Adrenal gland (tissue), 12 donors: ENCODE results near the gene ZKSCAN1. TPM values are rescaled to one million over a fixed set of nuclear protein-coding genes. Genes with fewer than 3 reads are reported as not detected.
A peak's percentile ranks its signal among the peaks of the same experiment; 100 is the strongest.
"Not testable (repeated sequence)": the region's sequence is repeated elsewhere in the genome, so short reads cannot be mapped to it uniquely, and the experiment has no call there.

ENCODE experiments used
- DNase-seq, 7 donors: peaks; one replicate each; pipeline ENCODE4 v3.0.0-alpha.2; 2019 to 2020
- H3K27ac ChIP-seq, 5 donors: fragments of 200-600 bp; sonication (generic) in 4 of 5; 1 replicate in 3 of 5; 2 replicates in 2 of 5; pipeline versions ENCODE4 v1.5.1 to v1.8.0; 2016 to 2020; ENCODE audit warnings: mild to moderate bottlenecking in 1 of 5
- H3K27me3 ChIP-seq: fragments of 200-600 bp; 2 replicates; pipeline ENCODE4 v1.8.0; 2021
- H3K36me3 ChIP-seq, 2 donors: fragments of 200-600 bp; replicated peaks in 1 of 2; 1 replicate in 1 of 2; 2 replicates in 1 of 2; pipeline versions ENCODE4 v1.5.1 to v1.8.0; 2018 to 2022
- H3K4me1 ChIP-seq, 2 donors: fragments of 200-600 bp; replicated peaks in 1 of 2; 1 replicate in 1 of 2; 2 replicates in 1 of 2; pipeline versions ENCODE4 v1.5.1 to v1.8.0; 2018 to 2021
- H3K4me3 ChIP-seq, 4 donors: fragments of 200-600 bp; sonication (generic) in 3 of 4; one replicate each; pipeline ENCODE4 v1.5.1; 2016 to 2018
- H3K9me3 ChIP-seq, 3 donors: fragments of 200-600 bp; sonication (generic) in 1 of 3; replicated peaks in 1 of 3; 1 replicate in 2 of 3; 2 replicates in 1 of 3; pipeline versions ENCODE4 v1.5.1 to v1.8.0; 2016 to 2021
- CTCF ChIP-seq, 6 experiments: fragments of 450-650 bp in 4 of 6; fragments of 200-600 bp in 2 of 6; sonication (generic) in 1 of 6; IDR thresholded peaks; 1 replicate in 5 of 6; 2 replicates in 1 of 6; pipeline versions ENCODE4 v1.5.1 to v1.8.0; 2016 to 2021; ENCODE audit warnings: antibody characterized with exemption in 6 of 6, mild to moderate bottlenecking in 2 of 6, moderate library complexity in 1 of 6
- POLR2A ChIP-seq, 2 donors: fragments of 450-650 bp; IDR thresholded peaks; one replicate each; pipeline ENCODE4 v1.6.1; 2017; ENCODE audit warnings: antibody characterized with exemption in 2 of 2, mild to moderate bottlenecking in 2 of 2, moderate library complexity in 1 of 2
- WGBS, 4 donors: extraction: QIAGEN DNeasy Blood & Tissue Kit in 2 of 4; methylation state at CpG; one replicate each; pipeline versions ENCODE4 v1.1.5 to v1.1.7; 2013 to 2017; 5-methylcytosine and 5-hydroxymethylcytosine counted together
- intact Hi-C, 2 donors: fragments of 100-400 bp; cut with DNase I; formaldehyde crosslinking; loops; one replicate each; pipeline versions ENCODE4 v1.14.1 to v1.15.0; 2022 to 2023
- polyA plus RNA-seq, 3 donors: library from polyadenylated mRNA; stranded (reverse); fragments of 200-250 nt in 2 of 3; fragments of 350-450 nt in 1 of 3; fragmentation: Illumina TruSeq in 1 of 3; extraction: RNeasy Lipid Tissue Mini Kit (QIAGEN cat#74804) in 1 of 3; gene quantifications; one replicate each; pipeline ENCODE4 v1.2.3, GENCODE V29; 2013 to 2014
- total RNA-seq, 9 donors: library from RNA; depleted of rRNA in 4 of 9; stranded (reverse); fragments of >200 nt in 4 of 9; fragments of 120-200 nt in 1 of 9; fragmentation: NEBNext Ultra II Directional in 1 of 9; extraction: Animal tissue kit (Norgen Biotek cat#: 25700) in 1 of 9; gene quantifications; one replicate each; pipeline versions ENCODE4 v1.1.0 to v1.2.4, GENCODE V29; 2013 to 2023
- donor health status: healthy with polysubstance abuse.
- donor health status: Bipolar disorder and iron deficiency.
- donor health status: DM: yes; HTN: yes; CAD: no.
- donor health status: DM: no; HTN: no; CAD: no.
- donor health status: DM: no; HTN: no; CAD: no.
- donor health status: DM: yes; HTN: yes; CAD: no.

The ZKSCAN1 gene
- total and polyA plus RNA-seq, 12 donors, result 20.3 to 134 (median 48.9) TPM

DNA sequence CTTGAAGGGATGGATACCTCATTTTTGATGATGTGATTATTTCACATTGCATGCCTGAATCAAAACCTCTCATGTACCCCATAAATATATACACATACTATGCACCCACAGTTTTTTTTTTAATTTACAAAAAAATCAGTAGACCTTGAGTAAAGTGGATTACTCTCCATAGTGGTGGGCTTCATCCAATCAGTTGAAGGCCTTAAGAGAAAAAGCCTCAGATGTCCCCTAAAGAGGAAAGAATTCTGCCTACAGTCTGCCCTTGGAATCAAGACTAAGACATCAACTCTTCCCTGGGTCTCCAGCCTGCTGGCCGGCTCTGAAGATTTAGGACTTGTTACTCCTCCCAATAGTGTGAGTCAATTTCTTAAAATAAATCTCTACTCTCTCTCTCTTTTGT is 40.7 kb upstream of the ZKSCAN1 start:
- no peaks in the 10 kb centered on the region for H3K9me3 ChIP-seq
- no peak overlapping the region for H3K4me3 ChIP-seq
- no peaks in the 10 kb centered on the region for H3K4me1 ChIP-seq
- DNase-seq, result no peak
- no peaks in the 10 kb centered on the region for H3K27me3 ChIP-seq
- no peaks in the 10 kb centered on the region for H3K36me3 ChIP-seq
- TF ChIP-seq POLR2A (IDR thresholded peaks at IDR 0.05) (no peak), CTCF (IDR thresholded peaks at IDR 0.05) (no peak)
- intact Hi-C loops, result no loop called here
- no peak overlapping the region for H3K27ac ChIP-seq
- WGBS, 4 donors, result 31 to 50% (median 44%) methylated on average over 1 of the region's 1 CpG

- Histone ChIP-seq H3K4me1 (no peaks in the 10 kb centered on the region), H3K36me3 (no peaks in the 10 kb centered on the region), H3K4me3 (no peak within 1 kb of the TSS), H3K27me3 (no peaks in the 10 kb centered on the region), H3K27ac (no peak within 1 kb of the TSS), H3K9me3 (no peaks in the 10 kb centered on the region)
- TF ChIP-seq POLR2A (IDR thresholded peaks at IDR 0.05) (no peak), CTCF (IDR thresholded peaks at IDR 0.05) (no peak)
- WGBS, 4 donors, result 70 to 73% (median 73%) methylated on average over 5 of the region's 5 CpGs
- intact Hi-C loops, result no loop called here
- DNase-seq, result no peak
Measured at GRCh38 chr7:99975782-99976521, 39.4 kb upstream of the ZKSCAN1 start, which contains the start of gene AZGP1. AZGP1 (minus strand) TSS chr7:99976031; CDS start chr7:99976020, 11 bp downstream.

DNA sequence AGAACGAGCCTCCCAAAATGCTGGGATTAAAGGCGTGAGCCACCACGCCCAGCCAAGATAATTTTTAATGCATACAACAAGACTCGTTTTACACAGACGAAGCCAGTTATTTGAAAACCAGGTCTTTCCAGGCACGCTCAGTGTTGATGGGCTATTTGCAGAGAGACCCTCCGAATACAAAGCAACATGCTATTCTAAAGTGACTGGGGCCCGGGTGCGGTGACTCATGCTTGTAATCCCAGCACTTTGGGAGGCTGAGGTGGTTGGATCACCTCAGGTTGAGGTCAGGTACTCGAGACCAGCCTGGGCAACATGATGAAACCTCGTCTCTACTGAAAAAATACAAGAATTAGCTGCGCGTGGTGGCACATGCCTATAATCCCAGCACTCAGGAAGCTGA is 38.8 kb upstream of the ZKSCAN1 start:
- WGBS, 4 donors, result 77 to 87% (median 81%) methylated on average over 13 of the region's 13 CpGs
- H3K27ac ChIP-seq, result no peak overlapping the region
- intact Hi-C loops, result no loop called here
- no peak overlapping the region for H3K4me3 ChIP-seq
- H3K27me3 ChIP-seq, result no peaks in the 10 kb centered on the region
- no peaks in the 10 kb centered on the region for H3K4me1 ChIP-seq
- TF ChIP-seq CTCF (IDR thresholded peaks at IDR 0.05) (no peak), POLR2A (IDR thresholded peaks at IDR 0.05) (no peak)
- DNase-seq, result no peak
- no peaks in the 10 kb centered on the region for H3K36me3 ChIP-seq
- H3K9me3 ChIP-seq, result no peaks in the 10 kb centered on the region

- H3K4me1 ChIP-seq, H3K27ac ChIP-seq, H3K4me3 ChIP-seq, intact Hi-C loops, H3K36me3 ChIP-seq, H3K27me3 ChIP-seq, H3K9me3 ChIP-seq: not testable (repeated sequence)
- peak; percentile 52 to 84 (median 74) for TF ChIP-seq CTCF (IDR thresholded peaks at IDR 0.05)
- 16 to 23% (median 19%) methylated on average over 3 to 8 of the region's 10 CpGs for WGBS, 4 donors
- DNase-seq, result peak; percentile 39 to 83 (median 58)
Measured at GRCh38 chr7:99979814-99980225, 35.6 kb upstream of the ZKSCAN1 start.

- intact Hi-C loops, H3K36me3 ChIP-seq, DNase-seq, H3K4me1 ChIP-seq, H3K27me3 ChIP-seq, H3K9me3 ChIP-seq, H3K27ac ChIP-seq, H3K4me3 ChIP-seq: not testable (repeated sequence)
- 62 to 93% (median 71%) methylated on average over 2 to 4 of the region's 4 CpGs for WGBS, 4 donors
Measured at GRCh38 chr7:99980448-99980872, 34.9 kb upstream of the ZKSCAN1 start.

- H3K4me3 ChIP-seq, H3K27me3 ChIP-seq, H3K27ac ChIP-seq, DNase-seq, intact Hi-C loops, H3K9me3 ChIP-seq, H3K36me3 ChIP-seq, H3K4me1 ChIP-seq: not testable (repeated sequence)
- 70 to 93% (median 84%) methylated on average over 7 of the region's 7 CpGs for WGBS, 4 donors
Measured at GRCh38 chr7:99981066-99981465, 34.3 kb upstream of the ZKSCAN1 start.
